Right lobe of liver (tissue), 6 donors: ENCODE measurements around the gene PIK3C2B. TPM values are rescaled to one million over a fixed set of nuclear protein-coding genes. Genes with fewer than 3 reads are reported as not detected.
A peak's percentile ranks its signal among the peaks of the same experiment; 100 is the strongest.

ENCODE experiments used
- ATAC-seq, 4 donors: fragments of 200-7000 bp; cut with Tn5 transposase; one replicate each; pipeline ENCODE4 v1.9.1; 2020; ENCODE audit warnings: mild to moderate bottlenecking in 4 of 4, moderate library complexity in 4 of 4
- DNase-seq, 3 donors: peaks; one replicate each; pipeline ENCODE4 v3.0.0-alpha.2; 2020
- H3K27ac ChIP-seq, 3 donors: fragments of 200-600 bp; one replicate each; pipeline ENCODE4 v1.8.0; 2022
- H3K27me3 ChIP-seq, 2 donors: fragments of 200-600 bp; one replicate each; pipeline ENCODE4 v1.8.0; 2022
- H3K36me3 ChIP-seq, 4 donors: fragments of 200-600 bp; sonication (generic) in 1 of 4; one replicate each; pipeline versions ENCODE4 v1.5.1 to v1.8.0; 2017 to 2022; ENCODE audit warnings: control low read depth in 1 of 4
- H3K4me1 ChIP-seq, 4 donors: fragments of 200-600 bp; sonication (generic) in 1 of 4; one replicate each; pipeline versions ENCODE4 v1.5.1 to v1.8.0; 2017 to 2022; ENCODE audit warnings: control low read depth in 1 of 4
- H3K4me3 ChIP-seq, 3 donors: fragments of 200-600 bp; one replicate each; pipeline ENCODE4 v1.8.0; 2022
- H3K9me3 ChIP-seq, 4 donors: fragments of 200-600 bp; sonication (generic) in 1 of 4; one replicate each; pipeline versions ENCODE4 v1.5.1 to v1.8.0; 2017 to 2022; ENCODE audit warnings: control low read depth in 1 of 4
- POLR2A ChIP-seq: fragments of 450-650 bp; IDR thresholded peaks from one replicate; pipeline ENCODE4 v1.6.1; 2017; ENCODE audit warnings: antibody characterized with exemption, mild to moderate bottlenecking
- WGBS: methylation state at CpG from one replicate; pipeline ENCODE4 v1.1.6; 2018; ENCODE audit warnings: low coverage, low lambda C conversion rate; ENCODE audit not compliant: insufficient coverage; ENCODE audit errors: missing lambda C conversion rate; 5-methylcytosine and 5-hydroxymethylcytosine counted together
- intact Hi-C, 2 donors: fragments of 100-400 bp; cut with DNase I; formaldehyde crosslinking; loops; one replicate each; pipeline versions ENCODE4 v1.11.2 to v1.14.1; 2022
- total RNA-seq, 6 experiments: library from RNA; depleted of rRNA in 2 of 6; stranded (reverse); fragments of >200 nt in 2 of 6; fragmentation: NEBNext Ultra II Directional in 3 of 6; extraction: Animal tissue kit (Norgen Biotek cat#: 25700) in 3 of 6; gene quantifications; one replicate each; pipeline versions ENCODE4 v1.1.0 to v1.2.4, GENCODE V29; 2016 to 2023
- TF ChIP-seq, protein P1 (sequence below), 4 donors: fragments of 200-600 bp in 3 of 4; fragments of 450-650 bp in 1 of 4; IDR thresholded peaks; one replicate each; pipeline versions ENCODE4 v1.5.1 to v1.8.0; 2016 to 2022; ENCODE audit warnings: antibody characterized with exemption in 4 of 4, mild to moderate bottlenecking in 2 of 4
- donor health status: DM: no; HTN: yes; CAD: no.
- donor health status: DM: no; HTN: no; CAD: no.
- donor health status: DM: no; HTN: no; CAD: no.
- donor health status: DM: no; HTN: yes; CAD: no.
- donor health status: DM: no; HTN: yes; CAD: no.

The PIK3C2B gene
- total RNA-seq, 6 experiments from 2014 or later, result 7.6 to 18.5 (median 10.1) TPM

DNA sequence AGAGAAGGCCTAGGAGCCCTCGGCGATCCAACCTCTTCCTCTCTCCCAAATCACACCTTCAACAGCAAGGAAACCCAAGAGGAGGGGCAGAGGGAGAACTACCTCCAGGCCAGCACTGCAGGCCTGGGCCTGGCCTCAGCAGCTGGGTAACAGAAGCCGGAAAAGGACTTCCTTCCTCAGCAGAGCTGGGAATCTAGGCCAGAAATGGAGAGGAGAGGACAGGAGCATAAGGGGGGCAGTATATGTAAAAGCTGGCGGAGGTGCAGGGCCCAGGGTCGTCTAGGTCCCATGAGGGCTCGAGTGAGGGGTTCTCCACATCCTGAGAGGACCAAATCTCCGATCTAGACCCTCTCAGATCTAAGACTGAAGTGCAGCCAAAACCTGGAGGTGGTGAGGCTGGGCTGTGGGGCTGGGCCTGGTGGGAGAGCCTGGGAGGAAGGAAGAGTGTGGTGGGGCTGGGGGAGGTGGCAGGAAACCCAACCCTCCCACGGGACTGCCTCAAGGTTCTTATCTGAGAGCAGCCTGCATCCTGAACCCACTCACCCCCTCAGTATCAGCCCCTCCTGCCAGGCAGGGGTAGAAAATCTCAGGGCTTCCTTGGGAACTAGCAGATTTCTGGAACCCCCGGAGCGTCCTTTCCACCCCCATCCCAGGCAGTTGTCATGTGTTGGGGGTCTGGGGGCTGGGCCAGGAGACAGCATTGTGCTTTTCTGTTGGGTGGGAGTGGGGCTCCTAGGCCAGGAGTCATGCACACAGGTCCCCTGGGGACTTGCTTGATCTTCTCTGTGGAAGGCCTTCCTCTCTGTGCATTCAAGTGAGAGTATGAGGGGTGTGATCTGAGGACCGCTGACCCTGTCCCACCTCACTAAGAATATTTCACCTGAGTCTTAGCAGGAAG is 33.0 kb downstream of the PIK3C2B start:
- TF ChIP-seq, protein P1, sequence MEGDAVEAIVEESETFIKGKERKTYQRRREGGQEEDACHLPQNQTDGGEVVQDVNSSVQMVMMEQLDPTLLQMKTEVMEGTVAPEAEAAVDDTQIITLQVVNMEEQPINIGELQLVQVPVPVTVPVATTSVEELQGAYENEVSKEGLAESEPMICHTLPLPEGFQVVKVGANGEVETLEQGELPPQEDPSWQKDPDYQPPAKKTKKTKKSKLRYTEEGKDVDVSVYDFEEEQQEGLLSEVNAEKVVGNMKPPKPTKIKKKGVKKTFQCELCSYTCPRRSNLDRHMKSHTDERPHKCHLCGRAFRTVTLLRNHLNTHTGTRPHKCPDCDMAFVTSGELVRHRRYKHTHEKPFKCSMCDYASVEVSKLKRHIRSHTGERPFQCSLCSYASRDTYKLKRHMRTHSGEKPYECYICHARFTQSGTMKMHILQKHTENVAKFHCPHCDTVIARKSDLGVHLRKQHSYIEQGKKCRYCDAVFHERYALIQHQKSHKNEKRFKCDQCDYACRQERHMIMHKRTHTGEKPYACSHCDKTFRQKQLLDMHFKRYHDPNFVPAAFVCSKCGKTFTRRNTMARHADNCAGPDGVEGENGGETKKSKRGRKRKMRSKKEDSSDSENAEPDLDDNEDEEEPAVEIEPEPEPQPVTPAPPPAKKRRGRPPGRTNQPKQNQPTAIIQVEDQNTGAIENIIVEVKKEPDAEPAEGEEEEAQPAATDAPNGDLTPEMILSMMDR (IDR thresholded peaks at IDR 0.05), result no peak
- no peak for TF ChIP-seq POLR2A
- H3K27me3 ChIP-seq, result no peaks in the 10 kb centered on the region
- H3K27ac ChIP-seq, result peak overlapping the region in 1 of 3 donors; percentile 18
- H3K9me3 ChIP-seq, result no peaks in the 10 kb centered on the region
- peaks cover 0 to 7% (median 0%) of the 10 kb centered on the region in 4 donors for H3K36me3 ChIP-seq
- peak; percentile 64 to 75 (median 72) for ATAC-seq
- H3K4me1 ChIP-seq, result no peaks in the 10 kb centered on the region
- intact Hi-C loops, result no loop called here
- peak in 1 of 3 donors; percentile 35 for DNase-seq
- H3K4me3 ChIP-seq, result no peak overlapping the region
- 52% methylated on average over 7 of the region's 11 CpGs for WGBS

DNA sequence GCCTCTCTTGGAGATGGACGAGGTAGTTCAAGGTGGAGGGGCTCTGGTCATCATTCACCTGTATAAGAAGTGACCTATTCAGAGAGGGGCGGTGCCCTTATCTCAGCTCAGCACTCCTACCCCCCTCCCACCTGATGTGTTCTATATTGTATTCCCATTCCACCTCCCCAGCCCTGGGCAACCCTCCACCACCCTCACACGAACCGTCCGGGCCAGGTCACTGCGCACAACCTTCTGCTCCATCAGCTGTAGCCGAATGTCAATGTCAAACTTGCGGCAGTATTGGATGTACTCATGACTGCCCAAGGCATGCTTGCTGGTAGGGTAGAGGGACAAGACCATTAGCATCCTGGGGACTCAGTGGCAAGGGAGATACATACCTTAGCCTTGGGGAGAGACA is 34.3 kb downstream of the PIK3C2B start:
- TF ChIP-seq POLR2A, result no peak
- TF ChIP-seq, protein P1 (IDR thresholded peaks at IDR 0.05), result no peak
- ATAC-seq (no peak), DNase-seq (no peak)
- Histone ChIP-seq H3K4me3 (no peak overlapping the region), H3K9me3 (no peaks in the 10 kb centered on the region), H3K27me3 (no peaks in the 10 kb centered on the region), H3K36me3 (peaks cover 0 to 7% (median 0%) of the 10 kb centered on the region in 4 donors), H3K4me1 (no peaks in the 10 kb centered on the region), H3K27ac (no peak overlapping the region)
- WGBS, result 95% methylated on average over 7 of the region's 8 CpGs
- intact Hi-C loops, result no loop called here

DNA sequence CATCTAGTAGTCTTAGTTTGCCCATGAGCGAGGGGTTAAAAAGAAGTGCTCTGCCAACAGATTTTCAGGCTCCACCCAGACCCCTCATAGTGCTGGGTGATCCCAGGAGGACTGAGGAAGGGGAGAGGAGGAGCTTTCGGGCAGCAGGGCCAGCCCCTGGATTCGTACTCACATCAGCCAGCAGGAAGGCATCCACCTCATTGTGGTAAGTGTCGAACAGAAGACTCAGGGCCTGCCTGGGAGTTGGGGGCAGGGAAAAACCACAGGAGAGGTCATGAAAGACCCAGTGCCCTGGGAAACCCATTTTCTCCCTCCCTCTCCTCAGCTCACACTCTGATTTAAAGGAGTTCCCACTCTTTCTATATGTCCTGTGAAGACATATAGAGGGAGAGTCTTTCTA is 34.9 kb downstream of the PIK3C2B start:
- intact Hi-C loops, result no loop called here
- no peak overlapping the region for H3K4me3 ChIP-seq
- no peaks in the 10 kb centered on the region for H3K27me3 ChIP-seq
- ATAC-seq (no peak), DNase-seq (no peak)
- TF ChIP-seq, protein P1 (IDR thresholded peaks at IDR 0.05), result no peak
- TF ChIP-seq POLR2A, result no peak
- H3K36me3 ChIP-seq, result peaks cover 0 to 7% (median 0%) of the 10 kb centered on the region in 4 donors
- no peak overlapping the region for H3K27ac ChIP-seq
- H3K9me3 ChIP-seq, result no peaks in the 10 kb centered on the region
- no peaks in the 10 kb centered on the region for H3K4me1 ChIP-seq
- WGBS, result 53% methylated on average over 2 of the region's 4 CpGs

DNA sequence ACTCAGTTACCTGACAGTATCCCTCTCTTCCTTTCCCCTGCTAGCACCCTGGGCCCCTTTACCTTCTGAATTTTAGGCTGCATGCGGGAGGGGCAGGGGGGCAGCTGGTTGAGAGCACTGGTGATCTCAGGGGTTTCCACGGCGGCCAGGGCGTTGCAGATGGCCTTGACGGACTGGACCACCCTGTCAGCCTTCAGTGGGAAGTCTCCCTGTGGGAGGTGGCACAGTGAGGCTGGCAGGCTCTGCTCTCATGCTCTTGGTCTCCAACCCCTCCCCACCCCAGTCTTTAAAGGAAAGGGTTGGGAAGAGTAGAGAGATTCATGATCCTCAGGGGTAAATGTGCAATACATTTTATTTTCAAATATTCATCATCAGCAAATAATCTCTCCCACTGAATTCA is 36.9 kb downstream of the PIK3C2B start:
- Histone ChIP-seq H3K27ac (no peak overlapping the region), H3K4me1 (no peaks in the 10 kb centered on the region), H3K36me3 (peaks cover 0 to 7% (median 0%) of the 10 kb centered on the region in 4 donors), H3K9me3 (no peaks in the 10 kb centered on the region), H3K27me3 (no peaks in the 10 kb centered on the region), H3K4me3 (no peak overlapping the region)
- intact Hi-C loops, result no loop called here
- ATAC-seq, result no peak
- TF ChIP-seq, protein P1 (IDR thresholded peaks at IDR 0.05), result no peak
- no peak for TF ChIP-seq POLR2A
- WGBS, result 80% methylated on average over 2 of the region's 5 CpGs
- no peak for DNase-seq
